ENCODE measurements around the gene SEMA3F. TPM values are rescaled to one million over a fixed set of nuclear protein-coding genes. Genes with fewer than 3 reads are reported as not detected.

The SEMA3F gene
- polyA plus RNA-seq, 1 experiment: 14.7 TPM

DNA sequence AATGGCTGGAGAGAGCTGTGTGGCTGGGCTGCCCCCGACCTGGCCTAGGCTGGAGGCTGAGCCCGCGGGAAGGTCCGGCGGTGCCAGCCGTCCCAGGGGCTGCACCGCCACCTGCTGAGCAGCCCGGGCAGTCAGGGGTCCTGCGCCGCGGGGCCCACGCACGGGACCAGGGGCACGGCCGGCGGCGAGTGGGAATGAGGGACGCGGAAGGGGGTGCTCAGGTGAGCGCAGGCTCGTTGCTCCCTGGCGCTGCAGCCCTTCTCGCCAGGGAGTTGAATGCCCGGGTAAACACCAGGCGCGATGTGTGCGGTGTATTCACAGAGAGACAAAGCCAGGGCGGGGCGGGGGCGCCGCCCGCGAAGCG lies 666 bp upstream of the SEMA3F start:
- CTCF ChIA-PET: no interaction called here
- DNase-seq (ENCODE audit: low read depth, low spot score): no peak
- TF ChIP-seq, protein P1, sequence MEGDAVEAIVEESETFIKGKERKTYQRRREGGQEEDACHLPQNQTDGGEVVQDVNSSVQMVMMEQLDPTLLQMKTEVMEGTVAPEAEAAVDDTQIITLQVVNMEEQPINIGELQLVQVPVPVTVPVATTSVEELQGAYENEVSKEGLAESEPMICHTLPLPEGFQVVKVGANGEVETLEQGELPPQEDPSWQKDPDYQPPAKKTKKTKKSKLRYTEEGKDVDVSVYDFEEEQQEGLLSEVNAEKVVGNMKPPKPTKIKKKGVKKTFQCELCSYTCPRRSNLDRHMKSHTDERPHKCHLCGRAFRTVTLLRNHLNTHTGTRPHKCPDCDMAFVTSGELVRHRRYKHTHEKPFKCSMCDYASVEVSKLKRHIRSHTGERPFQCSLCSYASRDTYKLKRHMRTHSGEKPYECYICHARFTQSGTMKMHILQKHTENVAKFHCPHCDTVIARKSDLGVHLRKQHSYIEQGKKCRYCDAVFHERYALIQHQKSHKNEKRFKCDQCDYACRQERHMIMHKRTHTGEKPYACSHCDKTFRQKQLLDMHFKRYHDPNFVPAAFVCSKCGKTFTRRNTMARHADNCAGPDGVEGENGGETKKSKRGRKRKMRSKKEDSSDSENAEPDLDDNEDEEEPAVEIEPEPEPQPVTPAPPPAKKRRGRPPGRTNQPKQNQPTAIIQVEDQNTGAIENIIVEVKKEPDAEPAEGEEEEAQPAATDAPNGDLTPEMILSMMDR (IDR thresholded peaks at IDR 0.05; ENCODE audit: low read depth, low read length): peak; percentile 31

DNA sequence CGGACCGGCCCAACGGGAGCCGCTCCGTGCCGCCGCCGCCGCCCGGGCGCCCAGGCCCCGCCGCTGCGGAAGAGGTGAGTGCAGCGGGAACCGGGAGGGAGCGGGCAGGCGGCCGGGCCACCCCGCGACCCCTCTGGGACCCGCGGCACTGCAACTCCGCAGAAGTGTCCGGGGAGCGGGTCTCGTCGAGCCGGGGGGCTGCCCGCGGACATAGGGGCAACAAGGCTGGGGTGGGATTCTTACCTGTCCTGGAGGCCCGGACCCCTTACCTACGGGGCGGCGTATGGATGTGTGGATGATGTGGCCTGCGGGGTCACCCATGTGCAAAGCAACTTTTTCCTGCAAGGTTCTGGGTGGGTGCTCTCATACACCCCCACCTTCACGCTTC lies 361 bp downstream of the SEMA3F start:
- Histone ChIP-seq H3K27me3 (ENCODE audit: control insufficient read depth, insufficient read depth, low read length) (peaks cover 6% of the 10 kb centered on the region), H3K4me3 (ENCODE audit: low read depth, low read length) (peak overlapping the region; percentile 69), H3K9me3 (ENCODE audit: control insufficient read depth, insufficient read depth, low read length) (no peaks in the 10 kb centered on the region), H3K27ac (ENCODE audit: low read depth, low read length) (no peak overlapping the region)
- POLR2A ChIA-PET: interaction anchor here (1.8 kb wide), 1 partner anchor 80 kb away, joined by 6 read pairs; the partner anchor contains the start of gene GNAI2
- CTCF ChIA-PET: no interaction called here
- TF ChIP-seq, protein P1 (IDR thresholded peaks at IDR 0.05; ENCODE audit: low read depth, low read length): no peak
- DNase-seq (ENCODE audit: low read depth, low spot score): no peak

More for the DNA sequence above, 666 bp upstream of the SEMA3F start:
- POLR2A ChIA-PET: no interaction called here
- H3K9me3 ChIP-seq (ENCODE audit: control insufficient read depth, insufficient read depth, low read length): no peaks in the 10 kb centered on the region
- H3K4me3 ChIP-seq (ENCODE audit: low read depth, low read length): peak overlapping the region; percentile 52
- H3K27ac ChIP-seq (ENCODE audit: low read depth, low read length): no peak overlapping the region
- peaks cover 6% of the 10 kb centered on the region for H3K27me3 ChIP-seq (ENCODE audit: control insufficient read depth, insufficient read depth, low read length)

DNA sequence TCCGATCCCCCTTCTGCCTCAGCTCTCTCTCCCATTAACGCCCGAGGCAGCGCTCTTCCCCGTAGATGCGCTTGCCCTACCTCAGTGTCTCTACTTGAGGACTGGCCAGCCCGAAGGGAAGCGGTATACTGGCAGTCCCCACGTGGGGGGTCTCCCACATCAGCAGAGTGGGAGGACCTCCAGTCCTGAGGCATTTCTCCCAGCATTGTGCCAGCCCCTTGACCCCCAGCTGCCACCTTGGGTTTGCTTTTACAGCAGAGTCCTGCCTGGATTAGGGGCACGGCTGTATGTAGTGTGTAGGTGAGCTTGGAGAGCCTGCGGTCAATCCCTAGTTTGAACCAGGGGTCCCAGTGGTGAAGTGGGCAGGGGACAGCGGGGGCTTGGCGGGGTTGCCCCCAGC lies 767 bp downstream of the SEMA3F start:
- H3K9me3 ChIP-seq (ENCODE audit: control insufficient read depth, insufficient read depth, low read length): no peaks in the 10 kb centered on the region
- no peak for DNase-seq (ENCODE audit: low read depth, low spot score)
- peaks cover 6% of the 10 kb centered on the region for H3K27me3 ChIP-seq (ENCODE audit: control insufficient read depth, insufficient read depth, low read length)
- no peak overlapping the region for H3K27ac ChIP-seq (ENCODE audit: low read depth, low read length)
- ChIA-PET POLR2A (interaction anchor here (0.8 to 1.8 kb wide), 3 partner anchors 10 to 80 kb away, joined by 3 to 8 read pairs (median 6); partner anchors contain the start of gene GNAI2), CTCF (interaction anchor here (1.0 to 1.2 kb wide), 2 partner anchors 36 to 70 kb away, joined by 4 to 6 read pairs; no protein-coding TSS in a partner anchor)
- TF ChIP-seq, protein P1 (IDR thresholded peaks at IDR 0.05; ENCODE audit: low read depth, low read length): no peak
- peak overlapping the region; percentile 69 for H3K4me3 ChIP-seq (ENCODE audit: low read depth, low read length)

DNA sequence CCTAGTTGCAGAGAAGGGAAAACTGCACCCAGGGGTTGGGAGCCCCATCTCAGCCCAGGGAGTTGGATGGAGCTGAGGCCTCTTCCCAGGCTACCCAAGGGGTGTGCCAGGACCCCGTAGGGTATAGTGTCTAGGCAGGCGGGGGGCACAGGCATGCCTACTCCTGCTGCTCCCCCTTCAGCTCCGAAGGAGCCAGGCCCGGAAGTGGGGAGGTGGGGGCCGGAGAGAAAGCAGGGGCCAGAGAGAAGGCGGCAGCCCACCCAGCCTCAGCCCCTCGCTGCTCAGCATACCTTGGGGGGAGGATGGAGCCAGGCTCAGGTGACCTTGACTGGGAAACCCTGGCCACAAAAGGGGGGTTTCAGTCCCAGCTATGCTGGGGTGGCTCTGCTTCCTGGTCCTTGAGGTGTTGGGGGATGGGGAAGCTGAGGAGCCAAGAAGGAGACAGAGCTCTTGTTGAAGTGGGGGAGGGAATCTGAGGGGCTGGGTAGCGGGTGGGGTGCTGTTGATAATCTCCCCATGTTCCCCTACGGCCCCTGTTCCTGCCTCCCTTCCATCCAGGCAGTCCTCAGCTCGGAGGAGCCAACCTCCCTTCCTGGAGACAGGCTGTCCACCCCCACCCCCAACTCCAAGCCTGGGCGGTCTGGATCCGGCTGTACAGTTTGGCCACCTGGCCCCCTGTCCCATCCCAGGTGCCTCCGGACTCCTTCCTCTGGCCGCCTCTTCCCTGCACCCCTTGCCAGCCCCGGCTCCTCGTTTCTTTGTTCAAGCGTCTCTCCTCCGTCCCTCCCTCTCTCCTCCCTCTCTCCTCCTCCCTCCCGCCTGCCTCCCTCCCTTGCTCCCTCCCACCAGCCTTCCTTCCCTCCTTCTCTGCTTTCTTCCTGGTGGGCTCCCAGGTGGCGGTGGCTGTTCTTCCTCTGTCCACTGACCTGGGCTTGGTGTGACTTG lies 1.7 kb downstream of the SEMA3F start:
- TF ChIP-seq, protein P1 (IDR thresholded peaks at IDR 0.05; ENCODE audit: low read depth, low read length): no peak
- H3K27ac ChIP-seq (ENCODE audit: low read depth, low read length): no peak overlapping the region
- ChIA-PET POLR2A (interaction anchor here (0.6 to 1.8 kb wide), 6 partner anchors 9 to 343 kb away, joined by 3 to 8 read pairs (median 4); partner anchors contain the start of genes GNAI2 and UBA7), CTCF (interaction anchor here (0.7 to 1.2 kb wide), 4 partner anchors 20 to 69 kb away, joined by 3 to 6 read pairs (median 4); no protein-coding TSS in a partner anchor)
- H3K27me3 ChIP-seq (ENCODE audit: control insufficient read depth, insufficient read depth, low read length): peaks cover 6% of the 10 kb centered on the region
- H3K9me3 ChIP-seq (ENCODE audit: control insufficient read depth, insufficient read depth, low read length): no peaks in the 10 kb centered on the region
- DNase-seq (ENCODE audit: low read depth, low spot score): no peak
- peak overlapping the region; percentile 69 for H3K4me3 ChIP-seq (ENCODE audit: low read depth, low read length)

Data from AG04450 (cell line).